Activated naive CD8-positive, alpha-beta T cell treated with anti-CD3 and anti-CD28 coated beads, Interleukin-2, amount 10 ng/mL, durations not matched to agents 7 days and 5 days (primary cell): ENCODE results near the gene ACSM4. TPM values are rescaled to one million over a fixed set of nuclear protein-coding genes. Genes with fewer than 3 reads are reported as not detected.
"Not testable (repeated sequence)": the region's sequence is repeated elsewhere in the genome, so short reads cannot be mapped to it uniquely, and the experiment has no call there.

ENCODE experiments used
- ATAC-seq: fragments of 150-1000 bp; cut with Tn5 transposase; one replicate; pipeline ENCODE4 v1.10.0; 2021; ENCODE audit warnings: low read depth, moderate library complexity
- POLR2A ChIA-PET: fragments of 350-600 bp; sonication (Branson Sonifier 250); formaldehyde crosslinking; loops from one replicate; lab custom pipeline; 2021; ENCODE audit warnings: antibody characterized with exemption; lab: Charles Lee
- DNase-seq: peaks from one replicate; pipeline ENCODE4 v3.0.0; 2021
- H3K27ac Mint-ChIP-seq: one replicate; pipeline ENCODE4 v1.8.0; 2022; ENCODE audit warnings: mild to moderate bottlenecking, mixed read lengths
- H3K27me3 Mint-ChIP-seq: one replicate; pipeline ENCODE4 v1.8.0; 2022; ENCODE audit warnings: mild to moderate bottlenecking, moderate library complexity, mixed read lengths
- H3K36me3 Mint-ChIP-seq: one replicate; pipeline ENCODE4 v1.8.0; 2021; ENCODE audit warnings: mild to moderate bottlenecking, mixed read lengths
- H3K4me1 Mint-ChIP-seq: one replicate; pipeline ENCODE4 v1.8.0; 2021; ENCODE audit warnings: mixed read lengths
- H3K4me3 Mint-ChIP-seq: one replicate; pipeline ENCODE4 v1.8.0; 2022; ENCODE audit warnings: mild to moderate bottlenecking, moderate library complexity, mixed read lengths
- H3K9me3 Mint-ChIP-seq: one replicate; pipeline ENCODE4 v1.8.0; 2021; ENCODE audit warnings: mixed read lengths
- total RNA-seq, 2 experiments: library from RNA; stranded (reverse); gene quantifications; one replicate each; pipeline ENCODE4 v1.2.3, GENCODE V29; 2021

ACSM4 gene
- total RNA-seq, 2 experiments from 2014 or later, result not detected

DNA sequence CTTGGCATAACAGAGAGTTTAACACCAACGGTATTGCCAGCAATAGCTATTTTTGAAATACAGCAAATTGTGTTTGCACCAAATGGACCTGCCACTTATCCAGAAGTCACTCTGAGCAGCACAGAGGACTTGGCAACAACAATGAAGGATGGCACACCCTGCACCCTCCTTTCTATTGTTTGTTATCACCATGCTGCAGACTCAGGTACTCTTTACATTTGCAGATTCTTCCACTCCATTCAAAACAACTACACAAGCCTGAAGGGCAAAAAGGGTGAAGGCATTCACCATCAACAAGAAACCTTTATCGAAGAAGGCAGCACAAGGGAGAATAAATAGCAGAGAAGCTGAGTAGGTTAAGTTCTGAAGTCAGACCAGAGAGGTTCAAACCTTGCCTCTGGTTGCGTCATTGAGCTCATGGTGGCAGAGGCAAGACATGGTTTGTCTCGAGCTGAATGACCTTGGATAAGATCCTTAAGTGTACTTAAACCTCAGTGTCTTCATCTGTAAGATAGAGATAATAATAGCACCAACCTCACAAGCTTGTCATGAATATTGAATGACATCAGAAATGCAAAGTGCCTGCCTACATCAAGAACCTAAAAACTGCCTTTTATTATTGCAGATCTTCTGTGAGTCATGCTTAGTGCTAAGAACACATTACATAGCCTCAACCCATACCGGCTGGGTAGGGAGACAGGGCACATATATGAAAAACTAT lies 1.4 kb upstream of the ACSM4 start:
- DNase-seq, result no peak
- Mint-ChIP-seq H3K4me3 (no peak overlapping the region), H3K27ac (no peak overlapping the region), H3K27me3 (peaks cover 10% of the 10 kb centered on the region), H3K9me3 (no peaks in the 10 kb centered on the region), H3K4me1 (no peaks in the 10 kb centered on the region), H3K36me3 (no peaks in the 10 kb centered on the region)
- ATAC-seq, result no peak
- POLR2A ChIA-PET, result no interaction called here

DNA sequence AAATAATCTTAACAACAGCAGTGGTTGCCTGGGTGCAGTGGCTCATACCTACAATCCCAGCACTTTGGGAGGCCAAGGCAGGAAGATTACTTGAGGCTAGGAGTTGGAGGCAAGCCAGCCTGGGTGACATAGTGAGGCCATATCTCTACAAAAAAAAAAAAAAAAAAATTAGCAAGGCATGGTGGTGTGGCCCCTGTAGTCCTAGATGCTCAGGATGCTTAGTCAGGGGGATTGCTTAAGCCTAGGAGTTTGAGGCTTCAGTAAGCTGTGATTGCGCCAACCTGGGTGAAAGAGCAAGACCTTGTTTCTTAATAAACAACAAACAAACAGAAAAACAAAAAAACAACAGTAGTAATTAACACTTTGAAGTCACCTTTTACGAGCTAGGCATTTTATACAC lies 642 bp upstream of the ACSM4 start:
- Mint-ChIP-seq H3K27ac (no peak overlapping the region), H3K27me3 (peaks cover 7% of the 10 kb centered on the region), H3K4me1 (no peaks in the 10 kb centered on the region), H3K36me3 (no peaks in the 10 kb centered on the region), H3K9me3 (no peaks in the 10 kb centered on the region), H3K4me3 (no peak overlapping the region)
- POLR2A ChIA-PET, result no interaction called here
- DNase-seq (no peak), ATAC-seq (no peak)

DNA sequence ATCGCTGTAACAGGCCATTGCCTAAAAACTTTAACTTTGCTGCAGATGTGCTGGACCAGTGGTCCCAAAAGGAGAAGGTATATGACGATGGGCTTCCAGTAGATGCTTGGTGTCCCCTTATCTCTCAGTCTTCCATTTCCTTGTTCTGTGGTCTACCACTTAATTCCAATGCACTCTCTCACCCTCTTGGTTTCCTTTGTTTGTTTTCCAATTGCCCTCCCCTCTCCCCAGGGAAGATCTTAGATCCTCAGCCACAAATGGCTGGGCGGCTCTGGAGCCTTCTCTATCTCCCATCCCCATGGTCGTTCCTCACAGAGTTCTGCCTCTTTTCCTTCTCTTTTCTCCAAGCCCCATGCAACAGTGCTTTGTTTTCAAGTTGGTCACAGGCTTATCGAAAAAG lies 584 bp downstream of the ACSM4 start:
- H3K36me3 Mint-ChIP-seq, result no peaks in the 10 kb centered on the region
- no peak overlapping the region for H3K4me3 Mint-ChIP-seq
- peaks cover 7% of the 10 kb centered on the region for H3K27me3 Mint-ChIP-seq
- POLR2A ChIA-PET, result no interaction called here
- H3K4me1 Mint-ChIP-seq, result no peaks in the 10 kb centered on the region
- no peaks in the 10 kb centered on the region for H3K9me3 Mint-ChIP-seq
- H3K27ac Mint-ChIP-seq, result no peak overlapping the region
- no peak for DNase-seq
- ATAC-seq, result no peak

DNA sequence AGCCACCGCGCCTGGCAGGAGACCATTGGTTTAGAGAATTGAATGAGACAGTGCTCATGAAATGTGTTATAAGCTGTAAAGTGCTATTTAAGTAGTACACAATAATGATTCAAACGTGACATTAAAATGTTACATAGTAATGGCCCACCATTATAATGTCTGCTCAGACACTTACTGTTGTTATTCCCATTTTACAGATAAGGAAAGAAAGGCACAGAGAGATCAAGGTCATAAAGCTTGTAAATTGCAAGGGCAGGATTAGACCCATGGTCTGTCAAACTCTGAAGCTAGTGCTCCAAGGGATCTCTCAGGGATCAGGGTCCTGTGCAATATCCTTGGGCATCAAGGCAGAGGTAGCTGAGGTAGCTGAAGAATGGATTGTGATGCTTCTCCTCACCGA lies 6.2 kb downstream of the ACSM4 start:
- DNase-seq (no peak), ATAC-seq (no peak)
- no peak overlapping the region for H3K27ac Mint-ChIP-seq
- no peaks in the 10 kb centered on the region for H3K36me3 Mint-ChIP-seq
- H3K4me1 Mint-ChIP-seq, result no peaks in the 10 kb centered on the region
- no peak overlapping the region for H3K4me3 Mint-ChIP-seq
- POLR2A ChIA-PET, result no interaction called here
- H3K27me3 Mint-ChIP-seq, result peaks cover 2% of the 10 kb centered on the region
- peaks cover 1% of the 10 kb centered on the region for H3K9me3 Mint-ChIP-seq

DNA sequence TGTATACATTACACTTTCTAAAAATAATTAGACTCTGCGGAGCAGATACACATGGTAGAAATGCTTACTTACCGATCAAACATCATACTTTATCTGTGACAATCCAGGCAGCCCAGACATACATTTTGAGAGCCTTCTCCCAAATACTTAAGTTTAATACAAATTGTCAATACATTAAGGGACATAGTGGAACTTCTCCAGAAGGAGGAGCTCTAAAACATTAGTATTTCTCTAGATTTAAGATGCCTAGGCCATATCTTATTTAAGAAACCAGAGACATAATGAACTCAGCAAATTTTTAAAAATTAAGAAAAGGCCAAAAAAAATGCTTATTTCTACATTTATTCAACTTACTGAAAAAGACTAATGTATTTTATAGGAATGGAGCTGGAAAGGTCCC lies 16.1 kb downstream of the ACSM4 start:
- no peak for ATAC-seq
- H3K4me3 Mint-ChIP-seq, result no peak overlapping the region
- peaks cover 5% of the 10 kb centered on the region for H3K27me3 Mint-ChIP-seq
- H3K4me1 Mint-ChIP-seq, result no peaks in the 10 kb centered on the region
- POLR2A ChIA-PET, result no interaction called here
- H3K9me3 Mint-ChIP-seq, result no peaks in the 10 kb centered on the region
- DNase-seq, result no peak
- H3K27ac Mint-ChIP-seq, result no peak overlapping the region
- no peaks in the 10 kb centered on the region for H3K36me3 Mint-ChIP-seq

DNA sequence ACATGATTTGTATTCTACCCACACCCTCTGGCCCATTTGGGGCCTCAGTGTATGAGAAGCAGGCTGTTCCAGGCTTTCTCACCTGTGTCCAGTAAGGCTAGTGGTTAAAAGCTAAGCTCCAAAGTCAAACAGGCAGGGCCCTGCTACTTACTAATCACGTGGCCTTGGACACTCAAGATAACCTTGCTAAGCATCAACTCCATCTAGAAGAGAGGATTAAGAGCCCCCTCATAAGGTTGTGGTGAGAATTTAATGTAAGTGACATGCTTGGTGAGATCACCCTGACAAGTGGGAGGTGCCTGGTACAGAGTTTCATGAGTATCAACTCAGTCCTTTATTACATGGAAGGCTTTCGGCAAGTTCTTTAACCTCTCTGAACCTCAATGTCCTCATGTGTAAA lies 17.8 kb downstream of the ACSM4 start:
- Mint-ChIP-seq H3K27ac (no peak overlapping the region), H3K27me3 (peaks cover 11% of the 10 kb centered on the region), H3K4me3 (no peak overlapping the region), H3K36me3 (no peaks in the 10 kb centered on the region), H3K9me3 (no peaks in the 10 kb centered on the region), H3K4me1 (no peaks in the 10 kb centered on the region)
- ATAC-seq, result no peak
- no peak for DNase-seq
- POLR2A ChIA-PET, result no interaction called here

- DNase-seq (no peak), ATAC-seq (no peak)
- H3K36me3 Mint-ChIP-seq, result no peaks in the 10 kb centered on the region
- H3K9me3 Mint-ChIP-seq, result no peaks in the 10 kb centered on the region
- peaks cover 14% of the 10 kb centered on the region for H3K27me3 Mint-ChIP-seq
- POLR2A ChIA-PET, result no interaction called here
- H3K4me1 Mint-ChIP-seq, result no peaks in the 10 kb centered on the region
- no peak overlapping the region for H3K27ac Mint-ChIP-seq
- H3K4me3 Mint-ChIP-seq, result no peak overlapping the region
Measured at GRCh38 chr12:7322599-7322998, 18.7 kb downstream of the ACSM4 start.

GRCh38 chr12:7324176-7324575 lies 20.3 kb downstream of the ACSM4 start:
- H3K9me3 Mint-ChIP-seq, result no peaks in the 10 kb centered on the region
- H3K4me1 Mint-ChIP-seq, result no peaks in the 10 kb centered on the region
- H3K27me3 Mint-ChIP-seq, result peaks cover 21% of the 10 kb centered on the region
- POLR2A ChIA-PET, result no interaction called here
- H3K36me3 Mint-ChIP-seq, result no peaks in the 10 kb centered on the region
- no peak overlapping the region for H3K4me3 Mint-ChIP-seq
- ATAC-seq (no peak), DNase-seq (no peak)
- no peak overlapping the region for H3K27ac Mint-ChIP-seq

DNA sequence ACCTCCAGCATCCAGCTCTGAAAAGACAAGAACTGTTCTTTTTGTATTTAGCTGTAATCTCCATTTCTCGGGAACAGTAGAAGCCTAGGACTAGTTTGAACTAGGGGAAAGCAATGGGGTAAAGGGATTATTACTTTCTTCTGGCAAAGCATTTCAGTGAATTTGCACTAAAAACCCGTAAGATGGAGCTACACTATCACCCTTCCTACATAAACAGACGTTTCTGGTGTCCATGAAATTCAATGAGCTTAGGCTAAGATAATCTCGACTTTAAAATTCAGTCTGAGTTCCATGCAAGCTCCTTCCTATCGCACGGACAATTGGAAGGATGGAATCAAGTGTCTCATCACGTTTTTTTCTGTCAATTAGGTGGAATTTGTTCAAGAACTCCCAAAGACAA lies 24.0 kb downstream of the ACSM4 start:
- POLR2A ChIA-PET, result no interaction called here
- no peaks in the 10 kb centered on the region for H3K4me1 Mint-ChIP-seq
- H3K27ac Mint-ChIP-seq, result no peak overlapping the region
- no peak overlapping the region for H3K4me3 Mint-ChIP-seq
- DNase-seq (no peak), ATAC-seq (no peak)
- peaks cover 18% of the 10 kb centered on the region for H3K27me3 Mint-ChIP-seq
- peaks cover 7% of the 10 kb centered on the region for H3K9me3 Mint-ChIP-seq
- no peaks in the 10 kb centered on the region for H3K36me3 Mint-ChIP-seq

- ATAC-seq, H3K36me3 Mint-ChIP-seq, H3K4me1 Mint-ChIP-seq, POLR2A ChIA-PET, H3K27me3 Mint-ChIP-seq, DNase-seq, H3K4me3 Mint-ChIP-seq, H3K27ac Mint-ChIP-seq: not testable (repeated sequence)
- H3K9me3 Mint-ChIP-seq, result peaks cover 10% of the 10 kb centered on the region
Measured at GRCh38 chr12:7337790-7338189, 33.9 kb downstream of the ACSM4 start.

GRCh38 chr12:7339675-7340074 lies 35.8 kb downstream of the ACSM4 start:
- peak overlapping the region; percentile 22 for H3K27ac Mint-ChIP-seq
- no peaks in the 10 kb centered on the region for H3K27me3 Mint-ChIP-seq
- POLR2A ChIA-PET, result no interaction called here

GRCh38 chr12:7344833-7345606 lies 41.1 kb downstream of the ACSM4 start:
- H3K36me3 Mint-ChIP-seq, result peaks cover 21% of the 10 kb centered on the region
- ATAC-seq, result no peak
- peaks cover 21% of the 10 kb centered on the region for H3K4me1 Mint-ChIP-seq
- POLR2A ChIA-PET, result no interaction called here
- no peak for DNase-seq
- no peak overlapping the region for H3K27ac Mint-ChIP-seq
- H3K9me3 Mint-ChIP-seq, result peaks cover 19% of the 10 kb centered on the region
- H3K27me3 Mint-ChIP-seq, result no peaks in the 10 kb centered on the region
- no peak overlapping the region for H3K4me3 Mint-ChIP-seq

More at GRCh38 chr12:7339675-7340074, 35.8 kb downstream of the ACSM4 start:
- Mint-ChIP-seq H3K9me3 (peaks cover 16% of the 10 kb centered on the region), H3K36me3 (peaks cover 17% of the 10 kb centered on the region), H3K4me1 (peaks cover 11% of the 10 kb centered on the region), H3K4me3 (peak overlapping the region; percentile 1)
- ATAC-seq (peak; percentile 78), DNase-seq (no peak)

GRCh38 chr12:7346551-7347225 lies 42.8 kb downstream of the ACSM4 start:
- peak overlapping the region; percentile 58 for H3K4me3 Mint-ChIP-seq
- ATAC-seq (peak; percentile 56), DNase-seq (no peak)
- POLR2A ChIA-PET, result no interaction called here
- H3K9me3 Mint-ChIP-seq, result peaks cover 18% of the 10 kb centered on the region
- peak overlapping the region; percentile 56 for H3K27ac Mint-ChIP-seq
- H3K36me3 Mint-ChIP-seq, result peaks cover 23% of the 10 kb centered on the region
- H3K27me3 Mint-ChIP-seq, result peaks cover 3% of the 10 kb centered on the region
- peaks cover 26% of the 10 kb centered on the region for H3K4me1 Mint-ChIP-seq
